ENCODE measurements around the gene RPH3AL.

The RPH3AL gene

DNA sequence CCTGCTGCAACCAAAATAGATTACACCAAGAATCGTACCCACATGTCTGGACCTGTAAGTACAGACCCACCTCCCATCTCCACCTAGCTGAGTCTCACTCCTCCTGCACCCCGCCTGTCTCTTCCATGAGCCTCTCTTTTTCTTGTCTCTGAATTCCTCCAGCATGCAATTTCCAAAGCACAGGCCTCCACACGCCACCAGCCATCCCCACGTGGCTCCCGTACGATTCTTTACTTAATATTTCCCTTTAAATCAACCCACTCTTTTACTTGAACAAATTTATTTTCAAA is 1.2 kb downstream of the RPH3AL start:
- DNase-seq: no peak

DNA sequence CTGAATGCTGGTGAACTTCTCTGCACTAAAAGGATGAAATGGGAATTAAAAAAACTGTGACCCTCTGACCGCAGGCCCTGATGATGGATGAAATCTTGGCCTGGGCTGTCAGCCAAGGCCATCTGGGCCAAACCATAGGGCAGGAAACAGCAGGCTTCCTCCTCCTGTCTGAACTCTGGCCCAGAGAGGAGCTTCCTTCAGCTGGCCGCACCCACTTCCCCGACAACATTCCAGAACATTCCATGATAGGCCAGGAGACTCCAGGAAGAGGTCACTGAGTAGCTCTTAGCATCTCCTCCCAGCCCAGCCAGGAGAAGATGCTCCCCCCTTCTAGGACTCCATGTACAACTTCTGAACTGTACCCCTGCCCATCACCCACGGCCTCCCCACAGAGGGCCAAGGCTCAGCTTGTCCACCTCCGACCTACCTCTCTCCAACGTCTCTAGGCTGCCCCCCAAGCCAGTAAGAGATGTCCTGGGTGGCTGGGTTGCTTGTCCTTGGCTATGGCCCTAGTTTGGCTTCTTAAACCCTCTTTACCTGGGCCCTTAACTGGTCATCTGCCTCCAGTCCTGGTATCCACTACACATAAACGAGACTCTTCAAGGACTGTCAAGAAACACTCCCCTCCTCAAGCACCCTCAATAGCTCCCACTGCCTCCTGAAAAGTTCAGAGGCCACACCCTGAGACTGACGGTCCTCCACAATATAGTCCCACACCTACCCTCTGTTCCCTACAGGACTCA is 1.7 kb downstream of the RPH3AL start:
- no peak for DNase-seq

DNA sequence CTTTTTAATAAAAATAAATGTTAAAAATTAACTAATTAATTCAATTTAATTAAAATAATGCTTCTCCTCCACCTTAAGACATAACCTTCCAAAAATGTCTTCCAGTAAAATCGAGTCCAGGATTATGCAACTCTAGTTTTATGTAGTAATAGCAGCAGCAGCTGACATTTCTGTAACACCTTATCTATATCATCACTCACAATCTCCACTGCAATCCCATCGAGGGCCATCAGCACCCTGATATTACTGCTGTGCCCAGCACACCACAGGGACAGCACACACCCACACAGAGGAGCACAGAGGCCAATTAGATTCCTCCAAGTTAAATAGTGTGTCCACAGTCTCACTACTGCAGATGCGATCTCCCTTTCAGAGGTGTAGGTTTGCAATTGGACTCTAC is 2.9 kb downstream of the RPH3AL start:
- no peak for DNase-seq

DNA sequence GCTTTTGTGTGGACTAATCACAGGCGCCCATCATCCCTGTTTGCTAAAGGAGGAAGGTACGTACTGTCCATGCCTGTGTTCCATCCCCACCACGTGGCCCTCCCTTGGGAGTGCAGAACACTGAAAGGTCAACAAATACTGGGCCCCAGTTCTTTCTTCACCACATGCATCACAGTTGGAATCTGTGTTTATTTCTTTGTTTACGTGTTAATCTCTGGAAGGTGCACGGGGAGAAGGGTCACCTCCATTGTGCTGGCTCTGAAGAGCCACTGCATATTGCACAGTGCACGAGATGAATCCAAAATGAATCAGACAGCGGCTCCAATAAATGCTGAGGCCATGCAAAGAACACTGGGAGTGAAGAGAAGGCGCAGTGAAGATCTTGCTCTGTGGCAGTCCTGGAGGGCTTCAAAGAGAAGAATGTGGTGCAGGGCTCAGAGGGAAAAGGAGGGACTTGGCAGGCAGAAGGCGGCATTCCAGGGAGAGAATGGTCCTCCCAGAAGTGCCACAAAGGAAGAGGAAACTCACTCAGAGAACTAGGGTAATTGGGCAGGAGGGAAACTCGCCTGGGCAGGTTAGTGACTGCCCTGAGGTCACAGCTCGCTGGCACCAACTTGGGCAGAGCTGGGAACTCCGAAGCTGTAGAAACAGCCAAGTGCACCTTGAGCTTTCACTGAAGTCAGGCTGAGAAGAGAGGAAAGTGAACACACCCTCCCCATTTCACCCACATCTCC is 3.7 kb downstream of the RPH3AL start:
- no peak for DNase-seq

DNA sequence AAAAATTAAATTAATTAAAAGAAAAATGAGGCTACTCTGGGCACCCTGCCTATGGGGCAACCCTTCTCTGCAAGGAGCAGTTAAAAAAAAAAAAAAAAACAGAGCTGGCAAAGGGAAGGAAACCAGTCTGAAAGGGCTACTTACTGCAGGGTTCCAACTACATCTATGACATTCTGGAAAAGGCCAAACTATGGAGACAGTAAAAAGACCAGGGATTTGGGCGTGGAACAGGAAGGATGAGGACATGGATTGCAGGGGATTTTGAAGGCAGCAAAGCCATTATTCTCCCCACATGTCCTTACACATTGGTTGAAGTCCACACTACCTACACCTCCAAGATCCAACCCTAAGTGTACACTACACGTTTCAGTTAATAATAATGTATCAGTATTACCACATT is 4.6 kb downstream of the RPH3AL start:
- no peak for DNase-seq

DNA sequence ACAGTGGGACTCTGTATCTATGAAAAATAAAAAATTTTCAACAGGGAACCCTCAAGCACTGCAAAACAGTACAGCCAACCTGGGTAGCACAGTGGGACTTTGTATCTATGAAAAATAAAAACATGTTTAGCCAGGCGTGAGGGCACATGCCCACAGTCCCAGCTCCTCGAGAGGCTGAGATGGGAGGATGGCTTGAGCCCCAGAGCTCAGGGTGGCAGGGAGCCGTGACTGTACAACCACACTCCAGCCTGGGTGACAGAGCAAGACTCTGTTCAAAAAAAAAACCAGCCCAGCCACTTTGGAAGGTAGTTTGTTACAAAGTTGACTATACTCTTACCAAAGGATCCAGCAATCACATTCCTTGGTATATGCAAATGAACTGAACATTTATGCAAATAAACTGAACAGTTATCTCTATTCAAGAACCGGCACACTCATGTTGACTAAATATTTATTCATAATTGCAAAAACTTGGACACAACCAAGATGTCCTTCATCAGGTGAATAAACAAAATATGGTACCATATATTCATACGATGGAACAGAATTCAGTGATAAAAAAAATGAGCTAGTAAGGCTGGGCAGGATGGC is 5.2 kb downstream of the RPH3AL start:
- DNase-seq: no peak

DNA sequence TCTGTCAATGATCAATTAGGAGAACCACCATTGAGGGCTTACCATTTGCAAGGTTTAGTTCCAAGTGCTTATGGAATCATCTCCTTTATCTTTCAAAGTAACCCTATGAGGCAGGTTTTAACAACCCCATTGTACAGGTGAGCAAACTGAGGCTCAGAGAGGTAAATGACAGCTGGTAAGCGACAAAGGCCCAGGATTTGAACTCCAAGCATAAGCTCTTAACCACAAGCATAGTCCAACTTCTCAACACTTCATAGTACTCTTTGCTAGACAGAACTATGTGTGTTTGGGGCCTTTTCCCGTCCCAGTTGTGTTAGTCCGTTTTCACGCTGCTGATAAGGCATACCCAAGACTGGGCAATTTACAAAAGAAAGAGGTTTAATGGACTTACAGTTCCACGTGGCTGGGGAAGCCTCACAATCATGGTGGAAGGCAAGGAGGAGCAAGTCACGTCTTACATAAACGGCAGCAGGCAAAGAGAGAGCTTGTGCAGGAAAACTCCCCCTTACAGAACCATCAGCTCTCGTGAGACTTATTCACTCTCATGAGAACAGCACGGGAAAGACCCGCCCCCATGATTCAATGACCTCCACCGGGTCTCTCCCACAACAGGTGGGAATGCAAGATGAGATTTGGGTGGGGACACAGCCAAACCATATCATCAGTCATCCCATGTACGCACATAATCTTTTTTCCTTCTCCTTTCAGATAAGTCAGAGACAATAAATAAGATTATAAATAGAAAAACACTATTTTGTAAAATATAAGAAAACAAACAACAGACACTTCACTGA is 6.4 kb downstream of the RPH3AL start:
- DNase-seq: no peak

DNA sequence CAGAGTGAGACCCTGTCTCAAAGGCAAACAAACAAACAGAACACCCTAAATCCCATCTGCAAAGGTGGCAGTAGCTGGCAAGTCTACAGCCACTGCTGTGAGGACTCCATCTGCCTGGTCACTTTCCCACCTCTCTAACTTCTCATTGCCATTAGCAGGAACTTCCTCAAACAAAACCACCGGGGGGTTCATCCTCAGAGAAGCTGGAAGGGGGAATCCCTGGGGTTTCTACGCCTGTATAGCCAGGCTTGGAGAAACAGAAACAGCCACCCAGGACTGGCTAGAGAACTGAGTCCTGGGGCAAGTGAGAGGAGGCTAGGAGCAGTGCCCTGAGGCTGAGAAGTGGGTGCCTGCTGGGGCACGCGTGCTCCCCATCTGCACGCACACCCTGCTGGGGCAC is 7.3 kb downstream of the RPH3AL start:
- no peak for DNase-seq

DNA sequence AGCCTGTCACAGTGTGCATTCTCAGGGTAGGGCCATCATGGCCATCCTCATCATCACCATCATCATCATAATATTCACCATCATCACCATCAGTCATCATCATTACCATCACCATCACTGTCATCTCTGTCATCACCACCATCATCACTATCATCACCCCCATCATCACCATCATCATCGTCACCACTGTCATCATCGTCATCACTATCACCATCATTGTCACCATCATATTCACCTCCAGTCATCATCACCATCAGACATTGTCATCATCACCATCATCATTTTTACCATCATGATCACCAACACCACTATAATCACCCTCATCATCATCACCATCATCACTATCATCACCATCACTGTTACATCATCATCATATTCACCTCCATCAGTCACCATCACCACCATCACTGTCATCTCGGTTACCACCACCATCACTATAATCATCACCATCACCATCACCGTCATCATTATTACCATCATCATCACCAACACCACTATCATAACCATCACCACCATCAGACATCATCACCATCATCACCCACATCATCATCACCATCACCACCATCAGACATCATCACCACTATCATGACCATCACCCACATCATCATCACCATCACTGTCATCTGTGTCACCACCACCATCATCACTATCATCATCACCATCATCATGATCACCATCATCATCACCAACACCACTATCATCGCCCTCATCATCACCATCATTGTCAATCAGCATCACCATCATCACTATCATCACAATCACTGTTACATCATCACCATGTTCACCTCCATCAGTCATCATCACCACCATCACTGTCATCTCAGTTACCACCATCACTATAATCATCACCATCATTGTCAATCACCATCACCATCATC is 8.5 kb downstream of the RPH3AL start:
- DNase-seq: no peak

DNA sequence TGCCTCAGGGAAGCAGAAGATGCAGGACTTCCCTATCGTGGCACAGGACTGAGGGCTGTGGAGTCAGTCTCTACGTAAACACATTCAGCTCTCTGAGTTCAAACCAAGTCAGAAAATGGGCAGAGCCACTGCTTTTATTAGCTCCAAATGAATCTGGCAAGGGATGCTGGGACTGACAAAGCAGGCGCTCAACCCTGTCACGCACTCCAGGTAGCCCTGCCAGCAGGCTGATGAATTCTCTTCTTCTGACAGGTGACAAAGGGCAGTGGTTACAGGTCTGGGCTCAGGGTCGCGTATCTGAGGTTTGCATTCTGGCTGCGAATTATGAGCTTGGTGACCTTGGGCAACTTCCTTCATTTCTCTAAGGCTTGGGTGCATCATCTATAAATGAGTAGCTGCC is 9.4 kb downstream of the RPH3AL start:
- no peak for DNase-seq

DNA sequence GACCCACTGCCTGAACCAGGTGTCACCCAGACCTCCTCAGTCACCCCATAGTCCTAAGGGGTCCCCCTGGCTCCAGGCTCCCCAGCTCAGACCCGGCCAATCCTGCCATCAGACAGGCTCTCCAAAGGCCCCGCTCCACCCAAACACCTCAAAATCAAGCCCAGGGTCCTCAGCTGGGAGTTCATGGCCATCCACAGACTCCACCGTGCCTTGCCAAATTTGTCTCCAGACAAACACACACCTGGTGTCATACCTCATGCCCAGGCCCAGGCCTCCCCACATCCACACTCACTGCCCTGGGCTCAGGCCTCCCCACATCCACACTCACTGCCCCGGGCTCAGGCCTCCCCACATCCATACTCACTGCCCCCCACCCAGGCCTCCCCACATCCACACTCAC is 12.5 kb downstream of the RPH3AL start:
- DNase-seq: no peak

DNA sequence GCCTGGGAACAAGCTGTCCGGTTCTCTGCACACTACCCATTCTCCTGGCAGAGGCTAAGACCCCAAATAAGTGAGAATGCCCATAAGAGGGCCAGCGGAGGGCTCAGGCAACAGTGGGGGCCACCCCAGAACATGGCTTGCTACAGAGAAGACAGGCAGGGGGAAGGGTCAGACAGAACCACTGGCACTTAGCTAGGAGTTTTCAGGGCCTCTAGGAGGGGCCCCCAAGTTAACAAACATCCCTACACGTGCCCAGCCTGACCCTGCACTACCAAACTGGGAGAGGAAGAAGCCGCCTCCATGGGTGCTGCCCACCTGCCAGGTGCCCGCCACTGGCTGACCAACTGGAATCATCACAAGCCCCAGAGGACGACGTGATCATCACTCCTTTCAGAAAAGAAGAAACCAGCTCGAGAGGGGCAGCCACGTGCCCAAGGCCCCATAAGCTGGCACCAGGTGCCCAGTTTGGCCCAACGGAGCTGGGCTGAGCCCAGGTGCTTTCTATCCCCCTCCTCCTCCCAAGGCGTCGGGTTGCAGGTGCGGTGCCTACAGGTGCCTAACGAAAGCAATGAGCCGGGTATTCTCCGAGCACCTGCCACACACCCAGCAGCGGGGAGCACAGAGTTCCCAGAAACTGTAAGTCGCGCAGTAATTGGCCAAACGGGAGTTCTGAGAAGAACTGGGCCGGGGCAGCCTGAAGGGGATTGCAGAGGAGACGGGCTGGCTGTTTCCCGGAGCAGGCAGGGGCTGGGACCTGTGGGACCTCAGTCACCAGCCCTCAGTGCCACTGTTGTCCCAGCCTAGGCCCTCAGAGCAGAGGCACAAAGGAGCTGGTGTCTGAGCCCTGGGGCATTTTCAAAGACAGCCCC is 13.2 kb downstream of the RPH3AL start:
- no peak for DNase-seq

DNA sequence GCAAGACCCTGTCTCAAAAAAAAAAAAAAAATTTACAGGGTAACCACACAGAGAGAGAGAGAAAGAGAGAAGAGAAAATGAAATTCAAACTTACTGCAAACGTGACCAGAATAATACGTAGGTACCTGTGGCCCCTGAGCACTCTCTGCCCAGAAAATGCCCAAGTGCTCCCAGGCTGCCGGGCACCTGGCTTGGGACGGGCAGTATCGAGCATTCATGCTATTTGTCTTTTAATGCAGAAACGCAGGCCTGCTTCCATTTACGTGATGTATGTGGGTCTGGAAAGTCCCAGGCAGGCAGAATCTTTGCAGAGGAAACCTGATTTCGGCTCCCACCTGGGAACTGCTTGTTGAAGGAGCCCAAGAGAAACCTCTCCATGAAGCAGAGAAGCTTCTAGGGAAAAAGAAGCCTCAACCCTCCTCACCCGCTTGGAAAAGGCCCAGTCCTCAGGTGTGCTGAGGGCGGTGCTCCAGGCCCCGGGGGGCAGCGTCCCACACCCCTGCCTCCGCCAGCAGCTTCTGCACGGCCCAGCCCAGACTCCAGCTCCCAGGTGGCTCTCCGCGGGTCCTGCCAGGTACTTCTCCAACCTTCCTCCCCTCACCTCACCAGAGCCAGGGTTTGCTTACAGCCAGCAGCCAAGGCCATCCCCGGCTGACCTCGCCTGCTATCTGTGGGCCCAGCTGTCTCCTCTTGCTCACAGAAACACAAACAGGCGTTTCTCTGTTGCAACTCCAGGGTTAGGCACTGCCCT is 14.0 kb downstream of the RPH3AL start:
- DNase-seq: no peak

DNA sequence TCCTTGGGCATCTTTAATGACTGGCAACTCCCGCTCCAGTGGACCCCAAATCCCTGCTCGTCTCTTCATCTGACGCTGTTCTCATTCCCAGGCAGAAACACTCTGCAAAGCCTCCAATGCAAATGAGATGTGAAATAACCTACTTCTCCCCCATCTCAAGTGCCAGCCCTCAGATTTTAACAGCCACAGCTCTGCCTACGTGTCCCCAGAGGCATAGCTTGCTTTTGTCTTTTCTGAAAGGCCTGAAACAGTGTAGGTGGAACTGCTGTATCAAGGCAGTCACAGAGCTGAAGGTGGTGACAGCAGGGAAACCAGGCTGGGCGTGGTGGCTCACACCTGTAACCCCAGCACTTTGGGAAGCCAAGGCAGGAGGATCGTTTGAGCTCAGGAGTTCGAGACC is 14.7 kb downstream of the RPH3AL start:
- DNase-seq: no peak

DNA sequence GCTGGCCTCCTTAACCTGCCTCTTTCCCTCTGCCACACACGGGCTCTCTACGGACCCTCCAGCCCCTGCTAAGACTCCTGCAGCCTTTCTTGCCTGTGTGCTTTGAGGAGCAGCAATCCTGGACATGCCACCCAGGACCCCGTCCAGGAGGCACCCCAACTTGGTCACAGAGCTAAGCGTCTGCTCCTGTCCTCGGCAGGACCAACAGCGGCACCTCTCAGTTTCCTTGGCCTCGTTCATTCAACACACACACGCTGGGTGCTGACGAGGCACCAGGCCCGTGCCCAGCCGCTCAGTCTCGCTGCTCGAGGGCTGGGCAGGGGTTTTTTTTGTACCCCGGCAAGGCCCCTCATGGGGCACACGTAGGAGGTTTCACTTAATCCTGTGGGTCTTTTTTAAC is 15.2 kb downstream of the RPH3AL start:
- no peak for DNase-seq

DNA sequence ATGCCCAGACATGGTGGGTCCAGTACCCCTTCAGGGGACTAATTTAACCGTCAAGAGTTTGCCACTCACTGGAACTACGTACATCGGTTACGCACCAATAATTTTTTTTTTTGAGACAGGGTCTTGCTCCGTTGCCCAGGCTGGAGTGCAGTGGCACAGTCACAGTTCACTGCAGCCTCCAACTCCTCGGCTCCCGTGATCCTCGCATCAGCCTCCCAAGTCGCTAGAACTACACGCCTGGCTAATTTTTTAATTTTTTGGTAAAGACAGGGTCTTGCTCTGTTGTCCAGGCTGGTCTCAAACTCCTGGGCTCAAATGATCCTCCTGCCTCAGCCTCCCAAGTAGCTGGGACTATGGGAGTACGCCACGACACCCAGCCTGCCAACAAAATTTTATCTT is 15.6 kb downstream of the RPH3AL start:
- DNase-seq: no peak

DNA sequence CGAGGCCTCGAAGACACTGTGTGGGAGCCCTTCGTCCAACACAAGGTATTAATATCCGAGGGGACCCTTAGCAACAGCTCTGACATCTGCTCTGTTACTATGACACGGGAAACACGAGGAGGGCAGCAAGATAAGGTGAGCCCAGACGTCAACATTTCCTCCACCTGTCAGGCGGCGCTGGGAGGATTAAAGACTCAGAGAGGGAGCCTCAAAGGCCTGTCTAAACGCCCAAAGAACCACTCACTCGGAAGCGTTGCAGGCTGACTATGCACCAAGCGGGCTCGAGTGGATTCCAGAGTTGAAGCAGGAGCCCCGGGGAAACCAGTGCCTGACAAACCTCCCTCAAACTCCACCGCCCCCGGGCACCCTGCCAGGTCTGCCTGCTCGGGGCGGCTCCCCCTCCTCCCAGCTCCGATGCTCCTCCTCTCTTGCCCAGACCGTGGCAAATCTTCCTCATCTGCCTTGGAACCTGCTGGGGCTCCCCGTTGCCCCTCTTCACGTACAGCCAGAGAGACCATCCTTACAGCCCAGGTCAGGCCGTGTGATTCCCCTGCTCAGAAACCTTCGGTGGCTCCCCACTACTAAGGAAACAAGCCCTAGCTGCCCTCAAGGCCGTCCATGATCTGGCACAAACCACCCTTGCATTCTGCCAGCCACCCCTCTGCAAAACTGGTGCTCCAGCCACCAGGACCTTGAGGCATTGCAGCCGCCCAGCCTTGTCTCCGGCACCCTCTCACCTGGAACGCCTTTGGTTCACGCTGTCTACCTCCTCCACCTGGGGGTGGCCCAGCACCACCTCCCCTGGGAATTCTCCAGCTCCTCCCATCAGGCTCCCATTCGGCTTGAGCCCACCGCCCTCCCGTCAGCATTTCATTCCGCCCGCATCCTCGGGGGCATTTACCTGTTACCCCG is 16.2 kb downstream of the RPH3AL start:
- no peak for DNase-seq

DNA sequence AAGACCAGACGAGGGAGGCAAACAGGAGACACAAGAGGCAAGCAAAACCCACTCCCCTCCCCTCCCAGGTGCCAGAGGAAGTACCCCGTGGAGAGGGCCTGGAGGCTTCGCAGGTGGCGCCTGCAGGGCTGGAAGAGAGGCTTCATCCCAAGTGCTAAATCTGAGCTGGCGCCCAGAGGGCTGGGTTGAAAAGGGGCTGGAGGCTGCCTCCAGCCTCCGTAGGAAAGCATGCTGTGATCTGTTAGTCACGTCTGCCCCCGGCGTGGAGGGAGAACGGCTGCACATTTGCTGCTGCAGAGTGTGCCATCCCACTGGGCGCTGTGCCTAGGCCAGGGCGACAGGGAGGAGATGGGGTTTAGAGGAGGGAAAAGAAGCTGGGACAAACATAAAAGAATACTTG is 16.9 kb downstream of the RPH3AL start:
- no peak for DNase-seq

DNA sequence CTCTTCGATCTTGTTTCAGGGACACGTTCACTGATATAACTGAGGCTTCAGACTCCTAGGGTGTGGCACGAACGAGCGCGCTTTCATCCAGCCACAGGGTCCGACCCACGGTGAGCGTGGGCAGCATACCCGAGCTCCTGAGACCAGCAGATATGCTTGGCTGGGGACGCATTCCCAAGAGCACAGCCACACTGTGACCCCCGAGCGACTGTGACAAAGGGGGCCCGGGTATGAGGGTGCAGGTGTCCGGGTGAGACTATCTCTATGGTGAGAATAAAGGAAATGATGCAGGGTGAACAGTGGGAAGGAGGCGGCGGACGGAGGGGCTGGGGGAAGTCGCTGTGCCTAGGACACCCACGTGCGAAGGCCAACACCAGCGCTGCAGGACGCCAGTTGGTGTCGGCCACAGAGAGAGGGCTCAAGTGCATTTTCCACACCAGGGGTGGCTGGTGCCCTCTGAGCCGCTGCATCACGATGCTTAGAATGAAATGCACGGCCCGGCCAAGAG is 17.6 kb downstream of the RPH3AL start:
- no peak for DNase-seq
